Measurements from ENCODE around the gene ADAMTS17. TPM values are rescaled to one million over a fixed set of nuclear protein-coding genes. Genes with fewer than 3 reads are reported as not detected.

Gene ADAMTS17
- total and polyA plus RNA-seq, 9 of the 15 experiments (the other 6 are each of a cell fraction or from before 2014, with no cell fraction given): 0.01 to 0.14 (median 0.07) TPM; not detected in 6

- Histone ChIP-seq H2AFZ (ENCODE audit: low read depth, low read length) (no peak overlapping the region), H3K4me2 (ENCODE audit: insufficient read depth, low read length) (no peak overlapping the region), H3K4me3 (no peak overlapping the region), H3K9me1 (ENCODE audit: control insufficient read depth, insufficient read depth, low read length) (no peaks in the 10 kb centered on the region), H3K27me3 (ENCODE audit: control insufficient read depth in 2 of 2, insufficient read depth in 2 of 2, low read length in 2 of 2) (peaks cover 6 to 44% of the 10 kb centered on the region in 2 experiments; a peak in 4 of 5 replicates), H3K27ac (ENCODE audit: extremely low read depth, low read depth, low read length) (no peak overlapping the region), H3K4me1 (replicated peaks in 1 of 2; ENCODE audit: control insufficient read depth in 2 of 2, insufficient read depth in 2 of 2, low read length in 2 of 2) (no peaks in the 10 kb centered on the region), H3K79me2 (ENCODE audit: control insufficient read depth, insufficient read depth, low read length) (no peaks in the 10 kb centered on the region), H3K9me3 (replicated peaks; ENCODE audit: control insufficient read depth, insufficient read depth, low read depth, low read length) (no peaks in the 10 kb centered on the region), H4K20me1 (replicated peaks; ENCODE audit: control insufficient read depth, insufficient read depth, low read length) (no peaks in the 10 kb centered on the region; the same call in 1 of the 2 replicates), H3K9ac (ENCODE audit: insufficient read depth in 1 of 2, low read depth in 2 of 2, low read length in 2 of 2) (no peak overlapping the region), H3K36me3 (ENCODE audit: control insufficient read depth, insufficient read depth, low read length) (no peaks in the 10 kb centered on the region)
- no TSS peak for BruUV-seq (replicated peaks)
- TF ChIP-seq PKNOX1 (IDR thresholded peaks at IDR 0.05) (no peak), TGIF2 (CRISPR knock-in tag; IDR thresholded peaks at IDR 0.05) (no peak), DPF2 (IDR thresholded peaks at IDR 0.05) (no peak), JUND (IDR thresholded peaks at IDR 0.05; ENCODE audit: borderline replicate concordance, low read depth, low read length) (no peak), JUND (tag; IDR thresholded peaks at IDR 0.05; ENCODE audit: borderline replicate concordance, low read depth, low read length) (no peak), RHOXF2B (CRISPR knock-in tag; conservative IDR thresholded peaks at IDR 0.05) (no peak), ZNF589 (CRISPR knock-in tag; IDR thresholded peaks at IDR 0.05; ENCODE audit: low read depth) (no peak)
- CTCF ChIA-PET (ENCODE audit: low intra/inter-chr PET ratio): no interaction called here
- in situ Hi-C loops (cut with MboI) (no loop called here), intact Hi-C loops (cut with micrococcal nuclease) (no loop called here)
- WGBS (ENCODE audit: insufficient coverage, low coverage, missing lambda C conversion rate): 1% methylated on average over 9 of the region's 9 CpGs
- DNase-seq (ENCODE audit: extremely low read depth in 1 of 4, low spot score in 3 of 4): no peak
- ATAC-seq: no peak
- POLR2A ChIA-PET: no interaction called here
- no peak for FAIRE-seq
Observed at GRCh38 chr15:100328796-100329195, 13.0 kb downstream of the ADAMTS17 start.
